GM23338 (cell line): Measurements from ENCODE around the gene AKAP13. TPM values are rescaled to one million over a fixed set of nuclear protein-coding genes. Genes with fewer than 3 reads are reported as not detected.

ENCODE experiments used
- ATAC-seq: fragments of 200-7000 bp; cut with Tn5 transposase; 3 replicates; pipeline ENCODE4 v1.9.1; 2020
- DNase-seq: peaks from one replicate; pipeline ENCODE4 v3.0.0-alpha.2; 2015; ENCODE audit warnings: low spot score
- H2AFZ ChIP-seq: fragments of 200-600 bp; sonication (generic); 2 replicates; pipeline ENCODE4 v1.8.0; 2016; ENCODE audit warnings: antibody characterized with exemption, mild to moderate bottlenecking, moderate library complexity
- H3F3A ChIP-seq: fragments of 200-600 bp; sonication (generic); replicated peaks from 2 replicates; pipeline ENCODE4 v1.8.0; 2017; ENCODE audit warnings: antibody characterized with exemption, mixed run types, low read depth
- H3K27ac ChIP-seq: fragments of 200-600 bp; sonication (generic); 2 replicates; pipeline ENCODE4 v1.6.1; 2016; ENCODE audit warnings: low read depth
- H3K27me3 ChIP-seq: fragments of 200-600 bp; sonication (generic); 2 replicates; pipeline ENCODE4 v1.8.0; 2016; ENCODE audit warnings: mild to moderate bottlenecking, mixed run types, moderate library complexity; ENCODE audit not compliant: insufficient read depth
- H3K36me3 ChIP-seq: fragments of 200-600 bp; sonication (generic); 2 replicates; pipeline ENCODE4 v1.8.0; 2016; ENCODE audit warnings: mild to moderate bottlenecking; ENCODE audit not compliant: insufficient read depth
- H3K4me1 ChIP-seq: fragments of 200-600 bp; sonication (generic); 2 replicates; pipeline ENCODE4 v1.8.0; 2016; ENCODE audit warnings: mild to moderate bottlenecking, moderate library complexity; ENCODE audit not compliant: insufficient read depth
- H3K4me2 ChIP-seq: fragments of 200-600 bp; sonication (generic); 2 replicates; pipeline ENCODE4 v1.7.1; 2017; ENCODE audit warnings: mixed run types
- H3K4me3 ChIP-seq: fragments of 200-600 bp; sonication (generic); 2 replicates; pipeline ENCODE4 v1.6.1; 2016; ENCODE audit warnings: mixed run types
- H3K79me2 ChIP-seq: fragments of 200-600 bp; sonication (generic); replicated peaks from 2 replicates; pipeline ENCODE4 v1.8.0; 2017; ENCODE audit warnings: mild to moderate bottlenecking; ENCODE audit not compliant: insufficient read depth
- H3K9me2 ChIP-seq: fragments of 200-600 bp; sonication (generic); 2 replicates; pipeline ENCODE4 v1.8.0; 2017; ENCODE audit not compliant: insufficient read depth
- H4K20me1 ChIP-seq: fragments of 200-600 bp; sonication (generic); replicated peaks from 2 replicates; pipeline ENCODE4 v1.8.0; 2017; ENCODE audit warnings: mild to moderate bottlenecking; ENCODE audit not compliant: insufficient read depth
- H3K27ac Mint-ChIP-seq: 2 replicates; pipeline ENCODE4 v1.8.0; 2020; ENCODE audit warnings: inconsistent platforms, mild to moderate bottlenecking, moderate library complexity, mixed read lengths
- H3K27me3 Mint-ChIP-seq: 3 replicates; pipeline ENCODE4 v1.8.0; 2022; ENCODE audit warnings: low read depth, mild to moderate bottlenecking, moderate library complexity, mixed read lengths, inconsistent platforms; ENCODE audit not compliant: insufficient read depth, poor library complexity
- H3K36me3 Mint-ChIP-seq: 3 replicates; pipeline ENCODE4 v1.8.0; 2021; ENCODE audit warnings: low read depth, mild to moderate bottlenecking, inconsistent platforms, moderate library complexity, mixed read lengths
- H3K4me1 Mint-ChIP-seq: 3 replicates; pipeline ENCODE4 v1.8.0; 2020; ENCODE audit warnings: mild to moderate bottlenecking, inconsistent platforms, mixed read lengths
- H3K4me3 Mint-ChIP-seq: 3 replicates; pipeline ENCODE4 v1.8.0; 2021; ENCODE audit warnings: moderate library complexity, mild to moderate bottlenecking, inconsistent platforms, mixed read lengths
- H3K9me3 Mint-ChIP-seq: 3 replicates; pipeline ENCODE4 v1.8.0; 2020; ENCODE audit warnings: moderate library complexity, mild to moderate bottlenecking, inconsistent platforms, mixed read lengths
- CREB1 ChIP-seq: fragments of 250-450 bp; sonication (Bioruptor Pico); IDR thresholded peaks from 2 replicates; pipeline ENCODE4 v1.5.0; 2020; ENCODE audit warnings: low read depth, mild to moderate bottlenecking, moderate library complexity
- CTCF ChIP-seq, 2 experiments: fragments of 200-600 bp in 1 of 2; sonication (generic) in 1 of 2; conservative IDR thresholded peaks; 2 replicates each; pipeline versions ENCODE4 v1.5.1 to v1.6.1; 2016 to 2017; ENCODE audit warnings: antibody characterized with exemption in 2 of 2, low read depth in 2 of 2, mild to moderate bottlenecking in 2 of 2, moderate library complexity in 1 of 2
- EZH2phosphoT487 ChIP-seq: fragments of 200-600 bp; sonication (generic); IDR thresholded peaks from one replicate; pipeline ENCODE4 v1.8.1; 2018; ENCODE audit warnings: antibody characterized with exemption; ENCODE audit not compliant: unreplicated experiment
- JUNB ChIP-seq: IDR thresholded peaks from one replicate; pipeline ENCODE4 v1.6.1; 2016; ENCODE audit warnings: antibody characterized with exemption; ENCODE audit not compliant: unreplicated experiment
- NANOG ChIP-seq: IDR thresholded peaks from 2 replicates; pipeline ENCODE4 v1.6.1; 2016; ENCODE audit warnings: antibody characterized with exemption, borderline replicate concordance
- POLR2AphosphoS5 ChIP-seq: IDR thresholded peaks from 2 replicates; pipeline ENCODE4 v1.6.1; 2016; ENCODE audit warnings: antibody characterized with exemption, low read depth
- STAT1 ChIP-seq: IDR thresholded peaks from one replicate; pipeline ENCODE4 v1.6.1; 2016; ENCODE audit warnings: antibody characterized with exemption; ENCODE audit not compliant: unreplicated experiment
- ZNF114 ChIP-seq: fragments of 250-450 bp; sonication (Bioruptor Pico); IDR thresholded peaks from 2 replicates; pipeline ENCODE4 v1.5.0; 2020; ENCODE audit warnings: mild to moderate bottlenecking, moderate library complexity
- ZNF331 ChIP-seq: fragments of 250-450 bp; sonication (Bioruptor Pico); IDR thresholded peaks from 2 replicates; pipeline ENCODE4 v1.5.0; 2020; ENCODE audit warnings: low read depth, mild to moderate bottlenecking, moderate library complexity
- ZNF462 ChIP-seq: fragments of 250-450 bp; sonication (Bioruptor Pico); IDR thresholded peaks from 2 replicates; pipeline ENCODE4 v1.5.0; 2020; ENCODE audit warnings: mild to moderate bottlenecking, moderate library complexity
- polyA plus RNA-seq: library from polyadenylated mRNA; unstranded; fragments of >200 nt; fragmentation: Nextera tagmentation; extraction: Ambion mirVana; gene quantifications from 2 replicates; pipeline ENCODE4 v1.2.1, GENCODE V29; 2016
- total RNA-seq: library from RNA; depleted of rRNA; stranded (reverse); fragments of >200 nt; shearing (Covaris generic); gene quantifications from 2 replicates; pipeline ENCODE4 v1.2.3, GENCODE V29; 2014

Gene AKAP13
- total and polyA plus RNA-seq, 2 experiments from 2014 or later: 46.2 to 60.7 TPM

GRCh38 chr15:85788771-85789495 lies 408.5 kb downstream of the AKAP13 start:
- Histone ChIP-seq H3K36me3 (no peaks in the 10 kb centered on the region), H2AFZ (no peak overlapping the region), H3F3A (no peaks in the 10 kb centered on the region), H4K20me1 (peaks cover 51% of the 10 kb centered on the region), H3K4me2 (no peak overlapping the region), H3K27ac (no peak overlapping the region), H3K4me1 (peaks cover 36% of the 10 kb centered on the region), H3K4me3 (no peak overlapping the region), H3K27me3 (no peaks in the 10 kb centered on the region), H3K79me2 (peaks cover 98% of the 10 kb centered on the region), H3K9me2 (no peaks in the 10 kb centered on the region)
- Mint-ChIP-seq H3K4me1 (peaks cover 66% of the 10 kb centered on the region), H3K27me3 (peaks cover 15% of the 10 kb centered on the region), H3K36me3 (peaks cover 10% of the 10 kb centered on the region; the same call in 1 of the 3 replicates), H3K9me3 (no peaks in the 10 kb centered on the region), H3K27ac (no peak overlapping the region), H3K4me3 (no peak overlapping the region)
- no peak for TF ChIP-seq JUNB
- DNase-seq (no peak), ATAC-seq (peak; percentile 40)

GRCh38 chr15:85789496-85789875 lies 409.1 kb downstream of the AKAP13 start:
- Mint-ChIP-seq H3K36me3 (peaks cover 10% of the 10 kb centered on the region; the same call in 1 of the 3 replicates), H3K27me3 (peaks cover 16% of the 10 kb centered on the region), H3K4me1 (peaks cover 66% of the 10 kb centered on the region), H3K4me3 (no peak overlapping the region), H3K9me3 (no peaks in the 10 kb centered on the region), H3K27ac (peak overlapping the region; percentile 78; the same call in 1 of the 2 replicates)
- Histone ChIP-seq H3K4me2 (no peak overlapping the region), H4K20me1 (peaks cover 47% of the 10 kb centered on the region), H3K36me3 (no peaks in the 10 kb centered on the region), H2AFZ (no peak overlapping the region), H3K4me1 (peaks cover 36% of the 10 kb centered on the region), H3F3A (no peaks in the 10 kb centered on the region), H3K9me2 (no peaks in the 10 kb centered on the region), H3K27me3 (no peaks in the 10 kb centered on the region), H3K27ac (no peak overlapping the region), H3K4me3 (no peak overlapping the region), H3K79me2 (peaks cover 97% of the 10 kb centered on the region)
- ATAC-seq (no peak), DNase-seq (no peak)
- no peak for TF ChIP-seq EZH2phosphoT487
- no peak for TF ChIP-seq POLR2AphosphoS5
- TF ChIP-seq NANOG: no peak
- TF ChIP-seq ZNF331 (CRISPR knock-in tag): no peak
- TF ChIP-seq CTCF (conservative IDR thresholded peaks at IDR 0.05; ENCODE audit: low read depth in 2 of 2): no peak
- TF ChIP-seq STAT1: no peak
- no peak for TF ChIP-seq ZNF114
- no peak for TF ChIP-seq ZNF462
- TF ChIP-seq CREB1 (CRISPR knock-in tag): no peak
- no peak for TF ChIP-seq JUNB
